ENCODE results near the gene CDK1. TPM values are rescaled to one million over a fixed set of nuclear protein-coding genes. Genes with fewer than 3 reads are reported as not detected.
"Not testable (repeated sequence)": the region's sequence is repeated elsewhere in the genome, so short reads cannot be mapped to it uniquely, and the experiment has no call there.

Gene CDK1
- polyA plus RNA-seq, 1 experiment, result 16.8 TPM

DNA sequence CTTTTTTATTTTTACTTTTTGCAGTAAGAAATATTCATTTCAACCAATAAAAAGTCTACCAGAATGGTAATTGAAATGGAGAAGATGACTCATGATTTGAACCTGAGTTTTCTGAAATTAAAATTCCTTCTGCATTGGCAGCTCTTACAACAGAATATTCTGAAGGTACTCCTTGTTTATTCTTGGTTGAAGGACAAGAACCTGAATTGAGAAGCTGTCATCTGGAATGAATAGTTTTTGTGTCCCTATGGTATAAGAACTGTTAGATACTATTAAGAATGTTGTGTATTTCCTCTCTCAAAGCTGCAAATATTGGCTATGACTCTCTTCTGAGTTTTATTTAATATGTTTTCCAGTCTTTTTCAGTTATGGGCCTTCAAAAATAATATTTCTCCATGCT, 56.1 kb downstream of the CDK1 start:
- ChIA-PET POLR2A (interaction anchor here (0.6 kb wide), 1 partner anchor 1220 kb away, joined by 5 read pairs; no protein-coding TSS in a partner anchor), CTCF (no interaction called here)
- H3K36me3 ChIP-seq (ENCODE audit: control insufficient read depth, insufficient read depth, low read length), result no peaks in the 10 kb centered on the region
- H3K4me3 ChIP-seq (ENCODE audit: low read depth, low read length), result no peak overlapping the region
- H3K27me3 ChIP-seq (ENCODE audit: control insufficient read depth, insufficient read depth, low read length), result no peaks in the 10 kb centered on the region
- DNase-seq (ENCODE audit: low read depth), result no peak
- TF ChIP-seq CTCF (IDR thresholded peaks at IDR 0.05; ENCODE audit: insufficient read depth, low read depth, low read length), result no peak

DNA sequence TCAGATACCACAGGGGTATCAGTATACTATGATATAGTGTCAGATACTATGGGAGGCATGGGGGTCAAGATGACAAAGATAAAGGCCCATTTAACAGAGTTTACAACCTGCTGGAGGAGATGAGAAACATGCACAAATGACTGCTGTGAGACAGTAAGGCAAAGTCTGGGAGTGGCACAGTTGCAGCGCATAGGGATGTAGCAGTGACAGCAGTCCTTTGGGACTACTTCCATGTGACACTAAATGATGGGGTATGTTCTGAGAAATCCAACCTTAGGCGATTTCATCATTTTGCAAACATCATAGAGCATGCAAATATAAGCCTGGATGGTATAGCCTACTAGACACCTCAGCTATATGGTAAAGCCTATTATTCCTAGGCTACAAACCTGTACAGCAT, 56.8 kb downstream of the CDK1 start:
- DNase-seq (ENCODE audit: low read depth), result no peak
- Histone ChIP-seq H3K27me3 (ENCODE audit: control insufficient read depth, insufficient read depth, low read length) (no peaks in the 10 kb centered on the region), H3K4me3 (ENCODE audit: low read depth, low read length) (no peak overlapping the region), H3K36me3 (ENCODE audit: control insufficient read depth, insufficient read depth, low read length) (no peaks in the 10 kb centered on the region)
- ChIA-PET CTCF (no interaction called here), POLR2A (no interaction called here)
- no peak for TF ChIP-seq CTCF (IDR thresholded peaks at IDR 0.05; ENCODE audit: insufficient read depth, low read depth, low read length)

GRCh38 chr10:60841227-60841626, 62.9 kb downstream of the CDK1 start:
- H3K27me3 ChIP-seq (ENCODE audit: control insufficient read depth, insufficient read depth, low read length); DNase-seq (ENCODE audit: low read depth); H3K4me3 ChIP-seq (ENCODE audit: low read depth, low read length); H3K36me3 ChIP-seq (ENCODE audit: control insufficient read depth, insufficient read depth, low read length); POLR2A ChIA-PET: not testable (repeated sequence)
- CTCF ChIA-PET, result interaction anchor here (0.6 kb wide), 1 partner anchor 15 kb away, joined by 3 read pairs; no protein-coding TSS in a partner anchor

- no peak for TF ChIP-seq CTCF (IDR thresholded peaks at IDR 0.05; ENCODE audit: insufficient read depth, low read depth, low read length)
- no peak overlapping the region for H3K4me3 ChIP-seq (ENCODE audit: low read depth, low read length)
- ChIA-PET POLR2A (no interaction called here), CTCF (no interaction called here)
- DNase-seq (ENCODE audit: low read depth), result no peak
- H3K27me3 ChIP-seq (ENCODE audit: control insufficient read depth, insufficient read depth, low read length), result no peaks in the 10 kb centered on the region
- H3K36me3 ChIP-seq (ENCODE audit: control insufficient read depth, insufficient read depth, low read length), result no peaks in the 10 kb centered on the region
These were observed 64.4 kb downstream of the CDK1 start for GRCh38 chr10:60842694-60843093.

Other genes with a start within 250 kb of the CDK1 start
- gene RHOBTB1, start 165.7 kb downstream of the CDK1 start, polyA plus RNA-seq (2011; rRNA removed), result 17.3 and 23.6 TPM in 2 replicates